MCF 10A (cell line): ENCODE measurements around the gene FBRSL1. TPM values are rescaled to one million over a fixed set of nuclear protein-coding genes. Genes with fewer than 3 reads are reported as not detected.

Source experiments
- BruUV-seq: library from RNA; stranded (reverse); fragments of 400-500 nt; replicated peaks from 2 replicates; lab custom pipeline; 2021; lab: Mats Ljungman, UMichigan
- CTCF ChIA-PET: fragments of 300-600 bp; sonication (Branson Sonifier 250); formaldehyde crosslinking; extraction: SDS; loops from one replicate; lab custom pipeline; 2021; ENCODE audit warnings: antibody characterized with exemption, inconsistent platforms; lab: Yijun Ruan, JAX
- POLR2A ChIA-PET: fragments of 300-600, 350-650 bp; sonication (Branson Sonifier 250); formaldehyde crosslinking; extraction: SDS; loops from one replicate; lab custom pipeline; 2020; ENCODE audit warnings: antibody characterized with exemption, inconsistent platforms; lab: Yijun Ruan, JAX
- DNase-seq: peaks from one replicate; pipeline ENCODE4 v3.0.0-alpha.2; 2018; ENCODE audit not compliant: unreplicated experiment
- H3K27ac Mint-ChIP-seq: one replicate; pipeline ENCODE4 v1.8.0; 2022; ENCODE audit warnings: mild to moderate bottlenecking, low read depth, mixed read lengths; ENCODE audit not compliant: unreplicated experiment
- H3K27me3 Mint-ChIP-seq: one replicate; pipeline ENCODE4 v1.8.0; 2022; ENCODE audit warnings: mixed read lengths; ENCODE audit not compliant: insufficient read depth, unreplicated experiment
- H3K36me3 Mint-ChIP-seq: one replicate; pipeline ENCODE4 v1.8.0; 2022; ENCODE audit warnings: mild to moderate bottlenecking, moderate library complexity, mixed read lengths; ENCODE audit not compliant: insufficient read depth, unreplicated experiment
- H3K4me1 Mint-ChIP-seq: one replicate; pipeline ENCODE4 v1.8.0; 2022; ENCODE audit warnings: mixed read lengths; ENCODE audit not compliant: insufficient read depth, unreplicated experiment
- H3K4me3 Mint-ChIP-seq: one replicate; pipeline ENCODE4 v1.8.0; 2022; ENCODE audit warnings: mild to moderate bottlenecking, moderate library complexity, mixed read lengths; ENCODE audit not compliant: unreplicated experiment
- H3K9me3 Mint-ChIP-seq: one replicate; pipeline ENCODE4 v1.8.0; 2022; ENCODE audit warnings: mixed read lengths; ENCODE audit not compliant: unreplicated experiment
- CTCF ChIP-seq: fragments of 200-600 bp; IDR thresholded peaks from one replicate; pipeline ENCODE4 v1.8.0; 2022; ENCODE audit warnings: antibody characterized with exemption, mild to moderate bottlenecking; ENCODE audit not compliant: unreplicated experiment
- intact Hi-C: fragments of 100-400 bp; cut with micrococcal nuclease; formaldehyde crosslinking; loops from 2 replicates; pipeline ENCODE4 v1.14.1; 2022
- total RNA-seq: library from RNA; stranded (reverse); gene quantifications from 2 replicates; pipeline ENCODE4 v1.2.3, GENCODE V29; 2022

The FBRSL1 gene
- total RNA-seq, 1 experiment from 2014 or later = 47.4 TPM

- H3K9me3 Mint-ChIP-seq = no peaks in the 10 kb centered on the region
- H3K27me3 Mint-ChIP-seq = peaks cover 24% of the 10 kb centered on the region
- POLR2A ChIA-PET = no interaction called here
- no peaks in the 10 kb centered on the region for H3K4me1 Mint-ChIP-seq
- TF ChIP-seq CTCF = no peak
- no peak overlapping the region for H3K27ac Mint-ChIP-seq
- no peak overlapping the region for H3K4me3 Mint-ChIP-seq
- intact Hi-C loops = no loop called here
- DNase-seq = no peak
- H3K36me3 Mint-ChIP-seq = no peaks in the 10 kb centered on the region
- CTCF ChIA-PET = no interaction called here
- no TSS peak for BruUV-seq
These were observed 24.4 kb upstream of the FBRSL1 start for GRCh38 chr12:132465269-132466190.

GRCh38 chr12:132466241-132467201, 23.4 kb upstream of the FBRSL1 start:
- Mint-ChIP-seq H3K36me3 (no peaks in the 10 kb centered on the region), H3K9me3 (no peaks in the 10 kb centered on the region), H3K4me1 (peaks cover 7% of the 10 kb centered on the region), H3K4me3 (no peak overlapping the region), H3K27me3 (peaks cover 24% of the 10 kb centered on the region), H3K27ac (no peak overlapping the region)
- ChIA-PET CTCF (no interaction called here), POLR2A (no interaction called here)
- intact Hi-C loops = no loop called here
- no peak for TF ChIP-seq CTCF
- BruUV-seq = no TSS peak
- DNase-seq = peak; percentile 12

GRCh38 chr12:132467511-132467910, 22.4 kb upstream of the FBRSL1 start:
- BruUV-seq = no TSS peak
- POLR2A ChIA-PET = no interaction called here
- no peak overlapping the region for H3K27ac Mint-ChIP-seq
- no peak overlapping the region for H3K4me3 Mint-ChIP-seq
- intact Hi-C loops = no loop called here
- DNase-seq = no peak
- no peaks in the 10 kb centered on the region for H3K36me3 Mint-ChIP-seq
- peaks cover 7% of the 10 kb centered on the region for H3K4me1 Mint-ChIP-seq
- CTCF ChIA-PET = no interaction called here
- no peak for TF ChIP-seq CTCF
- no peaks in the 10 kb centered on the region for H3K9me3 Mint-ChIP-seq
- H3K27me3 Mint-ChIP-seq = peaks cover 24% of the 10 kb centered on the region

- Mint-ChIP-seq H3K27me3 (peaks cover 24% of the 10 kb centered on the region), H3K27ac (no peak overlapping the region), H3K4me1 (peaks cover 7% of the 10 kb centered on the region), H3K36me3 (no peaks in the 10 kb centered on the region), H3K9me3 (no peaks in the 10 kb centered on the region), H3K4me3 (no peak overlapping the region)
- DNase-seq = no peak
- intact Hi-C loops = no loop called here
- BruUV-seq = no TSS peak
- CTCF ChIA-PET = interaction anchor here (0.7 kb wide), 1 partner anchor 680 kb away, joined by 5 read pairs; no protein-coding TSS in a partner anchor
- no peak for TF ChIP-seq CTCF
- POLR2A ChIA-PET = no interaction called here
These were observed 20.5 kb upstream of the FBRSL1 start for GRCh38 chr12:132469423-132469822.
